ENCODE data around the gene CLEC14A.

The CLEC14A gene

GRCh38 chr14:38204719-38205115, 51.2 kb downstream of the CLEC14A start:
- Mint-ChIP-seq H3K4me1 (ENCODE audit: low read depth) (peaks cover 17% of the 10 kb centered on the region), H3K9me3 (no peaks in the 10 kb centered on the region), H3K27me3 (peaks cover 33% of the 10 kb centered on the region), H3K27ac (no peak overlapping the region), H3K4me3 (no peak overlapping the region), H3K36me3 (ENCODE audit: low read depth) (no peaks in the 10 kb centered on the region)
- DNase-seq: no peak

Measured in activated T-cell treated with anti-CD3 and anti-CD28 coated beads, Interleukin-2, amount 50 U/mL, for 24 hours (primary cell).